Ishikawa (cell line): Measurements from ENCODE around the gene ATG2B.

Experiments used
- CEBPB ChIP-seq: IDR thresholded peaks from 2 replicates; pipeline ENCODE4 v1.6.1; 2012
- CREB1 ChIP-seq: IDR thresholded peaks from 2 replicates; pipeline ENCODE4 v1.6.1; 2012; ENCODE audit warnings: low read depth
- EGR1 ChIP-seq: IDR thresholded peaks from 2 replicates; pipeline ENCODE4 v1.6.1; 2012
- EP300 ChIP-seq: IDR thresholded peaks from 2 replicates; pipeline ENCODE4 v1.6.1; 2012; ENCODE audit warnings: borderline replicate concordance
- FOXM1 ChIP-seq: IDR thresholded peaks from 2 replicates; pipeline ENCODE4 v1.6.1; 2012; ENCODE audit warnings: low read depth, borderline replicate concordance
- MAX ChIP-seq: IDR thresholded peaks from 2 replicates; pipeline ENCODE4 v1.6.1; 2012
- NFIC ChIP-seq: IDR thresholded peaks from 2 replicates; pipeline ENCODE4 v1.6.1; 2012
- RAD21 ChIP-seq: IDR thresholded peaks from 2 replicates; pipeline ENCODE4 v1.6.1; 2012; ENCODE audit warnings: low read depth
- REST ChIP-seq: IDR thresholded peaks from 2 replicates; pipeline ENCODE4 v1.6.1; 2012; ENCODE audit warnings: low read depth, mild to moderate bottlenecking
- TAF1 ChIP-seq: IDR thresholded peaks from 2 replicates; pipeline ENCODE4 v1.6.1; 2012; ENCODE audit warnings: low read depth, mild to moderate bottlenecking
- TCF12 ChIP-seq: IDR thresholded peaks from 2 replicates; pipeline ENCODE4 v1.6.1; 2012; ENCODE audit warnings: low read depth
- TEAD4 ChIP-seq: IDR thresholded peaks from 2 replicates; pipeline ENCODE4 v1.6.1; 2012
- USF1 ChIP-seq: IDR thresholded peaks from 2 replicates; pipeline ENCODE4 v1.6.1; 2012
- YY1 ChIP-seq: IDR thresholded peaks from 2 replicates; pipeline ENCODE4 v1.6.1; 2012; ENCODE audit warnings: low read depth
- ZBTB7A ChIP-seq: IDR thresholded peaks from 2 replicates; pipeline ENCODE4 v1.6.1; 2012; ENCODE audit warnings: low read depth

ATG2B gene

GRCh38 chr14:96390965-96391292 lies 27.8 kb upstream of the ATG2B start:
- no peak for TF ChIP-seq FOXM1
- TF ChIP-seq MAX = no peak
- TF ChIP-seq YY1 = no peak
- TF ChIP-seq TAF1 = no peak
- no peak for TF ChIP-seq TCF12

- TF ChIP-seq FOXM1 = no peak
- no peak for TF ChIP-seq TEAD4
- TF ChIP-seq USF1 = no peak
- no peak for TF ChIP-seq TAF1
- TF ChIP-seq EGR1 = no peak
- TF ChIP-seq NFIC = no peak
These were observed 22.2 kb upstream of the ATG2B start for GRCh38 chr14:96385385-96385784.

GRCh38 chr14:96384740-96385139 lies 21.6 kb upstream of the ATG2B start:
- TF ChIP-seq CREB1 (no peak), TCF12 (no peak), USF1 (no peak), EGR1 (no peak), TAF1 (no peak), REST (no peak), YY1 (no peak), TEAD4 (no peak), EP300 (no peak), RAD21 (no peak), MAX (no peak), FOXM1 (no peak), NFIC (no peak), CEBPB (no peak), ZBTB7A (no peak)

- TF ChIP-seq ZBTB7A = no peak
- TF ChIP-seq REST = no peak
These were observed 20.9 kb upstream of the ATG2B start for GRCh38 chr14:96384053-96384452.

- TF ChIP-seq NFIC (no peak), MAX (no peak), YY1 (no peak), EGR1 (no peak), ZBTB7A (no peak), CEBPB (no peak)
These were observed 20.3 kb upstream of the ATG2B start for GRCh38 chr14:96383445-96383844.

GRCh38 chr14:96380735-96381134 lies 17.6 kb upstream of the ATG2B start:
- TF ChIP-seq TAF1 (no peak), ZBTB7A (no peak), NFIC (no peak), CREB1 (no peak), FOXM1 (no peak), USF1 (no peak), REST (no peak), MAX (no peak), CEBPB (no peak), RAD21 (no peak), EGR1 (no peak), TEAD4 (no peak), TCF12 (no peak), EP300 (no peak), YY1 (no peak)
